Mucosa of rectum (tissue), 2 donors: ENCODE results near the gene ZCWPW1.
"Not testable (repeated sequence)": the region's sequence is repeated elsewhere in the genome, so short reads cannot be mapped to it uniquely, and the experiment has no call there.

Experiments used
- H3K27ac ChIP-seq, 2 donors: one replicate each; pipeline ENCODE4 v1.7.0; 2013; ENCODE audit warnings: inconsistent platforms in 2 of 2, low read depth in 2 of 2, low read length in 2 of 2
- H3K27me3 ChIP-seq, 2 donors: one replicate each; pipeline ENCODE4 v1.7.0; 2013; ENCODE audit warnings: low read length in 2 of 2; ENCODE audit not compliant: control insufficient read depth in 2 of 2, insufficient read depth in 2 of 2
- H3K36me3 ChIP-seq, 2 donors: one replicate each; pipeline ENCODE4 v1.7.0; 2013; ENCODE audit warnings: low read length in 2 of 2; ENCODE audit not compliant: control insufficient read depth in 2 of 2, insufficient read depth in 2 of 2
- H3K4me1 ChIP-seq, 2 donors: one replicate each; pipeline ENCODE4 v1.7.0; 2013; ENCODE audit warnings: low read length in 2 of 2, mild to moderate bottlenecking in 1 of 2; ENCODE audit not compliant: control insufficient read depth in 2 of 2, insufficient read depth in 2 of 2
- H3K4me3 ChIP-seq, 2 donors: one replicate each; pipeline ENCODE4 v1.7.0; 2013; ENCODE audit warnings: low read length in 2 of 2
- H3K9ac ChIP-seq, 2 donors: one replicate each; pipeline ENCODE4 v1.7.0; 2013; ENCODE audit warnings: low read length in 2 of 2, low read depth in 1 of 2, mild to moderate bottlenecking in 1 of 2
- H3K9me3 ChIP-seq, 2 donors: one replicate each; pipeline ENCODE4 v1.7.0; 2013; ENCODE audit warnings: low read length in 2 of 2; ENCODE audit not compliant: control insufficient read depth in 2 of 2
- donor health status: healthy.
- donor health status: Normal muscosa, but diverticular disease.

ZCWPW1 gene

GRCh38 chr7:100387695-100388094, 40.8 kb downstream of the ZCWPW1 start:
- Histone ChIP-seq H3K27ac (no peak overlapping the region), H3K4me1 (no peaks in the 10 kb centered on the region), H3K4me3 (no peak overlapping the region), H3K9ac (no peak overlapping the region), H3K9me3 (no peaks in the 10 kb centered on the region), H3K27me3 (no peaks in the 10 kb centered on the region), H3K36me3 (no peaks in the 10 kb centered on the region)

DNA sequence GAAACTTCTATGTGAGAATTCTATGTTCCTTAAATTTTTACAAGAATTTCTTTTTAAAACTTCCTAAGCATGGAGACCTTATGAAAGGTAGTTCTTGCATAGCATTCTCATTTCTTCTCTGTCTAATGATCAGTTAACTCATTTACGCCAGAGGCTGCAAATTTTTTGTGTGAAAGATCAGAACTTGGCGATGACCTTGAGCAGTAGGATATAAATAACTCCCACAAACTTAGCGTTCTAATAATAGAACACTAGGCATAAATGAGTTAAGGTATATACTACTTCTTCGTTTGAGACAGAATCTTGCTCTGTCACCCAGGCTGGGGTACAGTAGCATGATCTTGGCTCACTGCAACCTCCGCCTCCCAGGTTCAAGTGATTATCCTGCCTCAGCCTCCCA, 41.6 kb downstream of the ZCWPW1 start:
- Histone ChIP-seq H3K4me3 (no peak overlapping the region), H3K9me3 (no peaks in the 10 kb centered on the region), H3K36me3 (no peaks in the 10 kb centered on the region), H3K27ac (no peak overlapping the region), H3K27me3 (no peaks in the 10 kb centered on the region), H3K9ac (no peak overlapping the region), H3K4me1 (no peaks in the 10 kb centered on the region)

GRCh38 chr7:100384628-100385294, 43.7 kb downstream of the ZCWPW1 start:
- Histone ChIP-seq H3K9me3 (no peaks in the 10 kb centered on the region), H3K4me1 (no peaks in the 10 kb centered on the region), H3K4me3 (no peak overlapping the region), H3K36me3 (no peaks in the 10 kb centered on the region), H3K27ac (peak overlapping the region in 1 of 2 donors; percentile 5), H3K27me3 (no peaks in the 10 kb centered on the region), H3K9ac (no peak overlapping the region)

GRCh38 chr7:100382234-100382853, 46.2 kb downstream of the ZCWPW1 start:
- not testable (repeated sequence) for H3K9ac ChIP-seq, H3K4me3 ChIP-seq, H3K36me3 ChIP-seq, H3K27me3 ChIP-seq, H3K9me3 ChIP-seq, H3K27ac ChIP-seq, H3K4me1 ChIP-seq

GRCh38 chr7:100381531-100382233, 46.8 kb downstream of the ZCWPW1 start:
- not testable (repeated sequence) for H3K4me1 ChIP-seq, H3K9ac ChIP-seq, H3K4me3 ChIP-seq, H3K27me3 ChIP-seq, H3K9me3 ChIP-seq, H3K27ac ChIP-seq, H3K36me3 ChIP-seq

DNA sequence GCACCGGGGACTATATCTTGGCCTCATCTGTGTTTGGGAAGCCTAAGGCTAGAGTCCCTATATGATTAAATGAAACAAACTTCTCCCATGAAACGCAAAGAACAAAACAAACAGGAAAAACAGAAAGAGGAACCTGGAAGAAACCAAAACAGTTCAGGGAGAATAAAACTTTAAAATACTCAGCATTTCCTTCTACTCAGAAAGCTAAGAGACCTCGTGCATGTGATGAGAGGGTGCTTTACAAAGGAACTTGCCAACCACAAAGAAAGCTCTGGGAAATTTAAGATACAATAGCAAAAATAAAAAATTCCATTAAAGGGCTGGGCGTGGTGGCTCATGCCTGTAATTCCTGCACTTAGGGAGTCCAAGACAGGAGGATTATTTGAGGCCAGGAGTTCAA, 48.3 kb downstream of the ZCWPW1 start:
- Histone ChIP-seq H3K27ac (peak overlapping the region; percentile 50 to 51), H3K4me1 (no peaks in the 10 kb centered on the region), H3K9ac (no peak overlapping the region)

DNA sequence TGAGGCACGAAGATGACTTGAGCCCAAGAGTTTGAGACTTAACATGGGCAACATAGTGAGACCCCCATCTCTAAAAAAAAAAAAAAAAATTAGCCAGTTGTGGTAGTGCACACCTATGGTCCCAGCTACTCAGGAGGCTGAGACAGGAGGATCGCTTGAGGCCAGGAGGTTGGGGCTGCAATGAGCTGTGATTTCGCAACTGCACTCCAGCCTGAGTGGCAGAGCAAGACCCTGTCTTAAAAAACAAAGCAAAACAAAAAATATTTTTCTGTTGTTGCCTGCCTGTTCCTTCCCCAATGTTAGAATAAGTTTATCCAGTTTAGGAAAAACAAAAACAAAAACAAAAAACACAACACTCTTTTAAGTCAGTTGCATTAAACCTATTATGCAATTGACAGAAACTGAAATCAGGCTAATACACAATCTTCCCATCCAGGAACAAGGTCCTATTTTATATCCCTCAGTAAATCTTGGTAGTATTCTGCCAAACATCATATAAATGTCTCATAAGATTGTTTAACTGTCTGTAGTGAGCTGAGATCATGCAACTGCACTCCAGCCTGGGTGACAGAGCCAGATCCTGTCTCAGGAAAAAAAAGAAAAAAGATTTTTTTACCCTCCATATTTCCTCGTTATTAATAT, 50.3 kb downstream of the ZCWPW1 start:
- Histone ChIP-seq H3K4me3 (no peak overlapping the region), H3K27me3 (no peaks in the 10 kb centered on the region), H3K27ac (no peak overlapping the region), H3K4me1 (no peaks in the 10 kb centered on the region), H3K9me3 (no peaks in the 10 kb centered on the region), H3K9ac (no peak overlapping the region), H3K36me3 (no peaks in the 10 kb centered on the region)

More for the DNA sequence above, 48.3 kb downstream of the ZCWPW1 start:
- no peak overlapping the region for H3K4me3 ChIP-seq
- no peaks in the 10 kb centered on the region for H3K9me3 ChIP-seq
- no peaks in the 10 kb centered on the region for H3K36me3 ChIP-seq
- no peaks in the 10 kb centered on the region for H3K27me3 ChIP-seq

- H3K9ac ChIP-seq = no peak overlapping the region
- no peaks in the 10 kb centered on the region for H3K27me3 ChIP-seq
- no peak overlapping the region for H3K27ac ChIP-seq
- no peaks in the 10 kb centered on the region for H3K36me3 ChIP-seq
- H3K9me3 ChIP-seq = no peaks in the 10 kb centered on the region
- H3K4me1 ChIP-seq = no peaks in the 10 kb centered on the region
- H3K4me3 ChIP-seq = no peak overlapping the region
Measured at GRCh38 chr7:100376066-100376465, 52.4 kb downstream of the ZCWPW1 start.

DNA sequence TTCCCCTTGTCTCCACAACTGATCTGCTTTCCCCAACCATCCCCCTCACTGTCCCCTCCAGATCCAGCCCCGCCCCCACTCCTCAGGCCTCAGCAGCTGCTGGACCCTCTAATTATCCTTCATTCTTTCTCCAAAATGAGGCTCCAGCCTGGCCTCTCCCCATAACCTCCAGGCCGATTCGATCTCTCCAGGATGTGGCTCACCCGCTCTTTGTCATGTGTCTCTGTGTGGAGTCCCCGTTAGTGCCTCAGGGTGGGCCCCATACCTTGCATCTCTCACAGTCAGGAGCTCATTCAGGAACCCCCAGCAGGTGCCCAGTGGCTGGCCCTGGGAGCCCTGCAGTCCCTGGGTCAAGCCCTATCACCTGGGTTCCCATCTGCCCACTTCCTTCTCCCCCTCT, 53.9 kb downstream of the ZCWPW1 start:
- Histone ChIP-seq H3K4me3 (no peak overlapping the region), H3K4me1 (no peaks in the 10 kb centered on the region), H3K36me3 (no peaks in the 10 kb centered on the region), H3K27ac (no peak overlapping the region), H3K9ac (no peak overlapping the region), H3K9me3 (no peaks in the 10 kb centered on the region), H3K27me3 (no peaks in the 10 kb centered on the region)
